Adrenal gland (tissue), 12 donors: ENCODE results near the gene FAM163B. TPM values are rescaled to one million over a fixed set of nuclear protein-coding genes. Genes with fewer than 3 reads are reported as not detected.
A peak's percentile ranks its signal among the peaks of the same experiment; 100 is the strongest.

Experiments
- DNase-seq, 7 donors: peaks; one replicate each; pipeline ENCODE4 v3.0.0-alpha.2; 2019 to 2020
- H3K27ac ChIP-seq, 5 donors: fragments of 200-600 bp; sonication (generic) in 4 of 5; 1 replicate in 3 of 5; 2 replicates in 2 of 5; pipeline versions ENCODE4 v1.5.1 to v1.8.0; 2016 to 2020; ENCODE audit warnings: mild to moderate bottlenecking in 1 of 5
- H3K27me3 ChIP-seq: fragments of 200-600 bp; 2 replicates; pipeline ENCODE4 v1.8.0; 2021
- H3K36me3 ChIP-seq, 2 donors: fragments of 200-600 bp; replicated peaks in 1 of 2; 1 replicate in 1 of 2; 2 replicates in 1 of 2; pipeline versions ENCODE4 v1.5.1 to v1.8.0; 2018 to 2022
- H3K4me1 ChIP-seq, 2 donors: fragments of 200-600 bp; replicated peaks in 1 of 2; 1 replicate in 1 of 2; 2 replicates in 1 of 2; pipeline versions ENCODE4 v1.5.1 to v1.8.0; 2018 to 2021
- H3K4me3 ChIP-seq, 4 donors: fragments of 200-600 bp; sonication (generic) in 3 of 4; one replicate each; pipeline ENCODE4 v1.5.1; 2016 to 2018
- H3K9me3 ChIP-seq, 3 donors: fragments of 200-600 bp; sonication (generic) in 1 of 3; replicated peaks in 1 of 3; 1 replicate in 2 of 3; 2 replicates in 1 of 3; pipeline versions ENCODE4 v1.5.1 to v1.8.0; 2016 to 2021
- POLR2A ChIP-seq, 2 donors: fragments of 450-650 bp; IDR thresholded peaks; one replicate each; pipeline ENCODE4 v1.6.1; 2017; ENCODE audit warnings: antibody characterized with exemption in 2 of 2, mild to moderate bottlenecking in 2 of 2, moderate library complexity in 1 of 2
- WGBS, 4 donors: extraction: QIAGEN DNeasy Blood & Tissue Kit in 2 of 4; methylation state at CpG; one replicate each; pipeline versions ENCODE4 v1.1.5 to v1.1.7; 2013 to 2017; 5-methylcytosine and 5-hydroxymethylcytosine counted together
- intact Hi-C, 2 donors: fragments of 100-400 bp; cut with DNase I; formaldehyde crosslinking; loops; one replicate each; pipeline versions ENCODE4 v1.14.1 to v1.15.0; 2022 to 2023
- polyA plus RNA-seq, 3 donors: library from polyadenylated mRNA; stranded (reverse); fragments of 200-250 nt in 2 of 3; fragments of 350-450 nt in 1 of 3; fragmentation: Illumina TruSeq in 1 of 3; extraction: RNeasy Lipid Tissue Mini Kit (QIAGEN cat#74804) in 1 of 3; gene quantifications; one replicate each; pipeline ENCODE4 v1.2.3, GENCODE V29; 2013 to 2014
- total RNA-seq, 9 donors: library from RNA; depleted of rRNA in 4 of 9; stranded (reverse); fragments of >200 nt in 4 of 9; fragments of 120-200 nt in 1 of 9; fragmentation: NEBNext Ultra II Directional in 1 of 9; extraction: Animal tissue kit (Norgen Biotek cat#: 25700) in 1 of 9; gene quantifications; one replicate each; pipeline versions ENCODE4 v1.1.0 to v1.2.4, GENCODE V29; 2013 to 2023
- TF ChIP-seq, protein P1 (sequence below), 6 experiments: fragments of 450-650 bp in 4 of 6; fragments of 200-600 bp in 2 of 6; sonication (generic) in 1 of 6; IDR thresholded peaks; 1 replicate in 5 of 6; 2 replicates in 1 of 6; pipeline versions ENCODE4 v1.5.1 to v1.8.0; 2016 to 2021; ENCODE audit warnings: antibody characterized with exemption in 6 of 6, mild to moderate bottlenecking in 2 of 6, moderate library complexity in 1 of 6
- donor health status: healthy with polysubstance abuse.
- donor health status: Bipolar disorder and iron deficiency.
- donor health status: DM: yes; HTN: yes; CAD: no.
- donor health status: DM: no; HTN: no; CAD: no.
- donor health status: DM: no; HTN: no; CAD: no.
- donor health status: DM: yes; HTN: yes; CAD: no.

Gene FAM163B
- total and polyA plus RNA-seq, 12 donors = 0.72 to 14.3 (median 2.5) TPM

DNA sequence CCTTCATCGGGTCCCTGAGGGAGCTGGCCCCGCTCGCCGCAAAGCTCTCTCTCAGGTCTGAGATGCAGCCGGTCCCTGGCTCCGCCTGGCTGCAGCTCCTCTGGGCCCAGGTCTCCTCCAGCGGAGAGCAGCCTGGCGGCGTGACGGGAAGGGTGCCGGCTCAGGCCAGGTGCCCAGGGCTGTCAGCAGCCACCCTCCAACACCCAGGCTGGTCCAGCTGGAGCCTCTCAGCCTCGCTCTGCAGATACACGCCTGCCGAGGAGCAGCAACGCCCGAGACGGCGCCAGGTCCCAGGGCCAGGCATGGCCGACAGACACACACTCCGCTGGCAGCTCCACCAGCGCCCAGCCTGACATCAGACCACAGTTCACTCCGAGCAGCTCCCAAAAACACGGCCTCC lies 25.6 kb downstream of the FAM163B start:
- Histone ChIP-seq H3K9me3 (no peaks in the 10 kb centered on the region), H3K27ac (peak overlapping the region in 2 of 5 donors; percentile 26 to 84), H3K4me1 (no peaks in the 10 kb centered on the region), H3K4me3 (no peak overlapping the region), H3K27me3 (peaks cover 17% of the 10 kb centered on the region), H3K36me3 (no peaks in the 10 kb centered on the region)
- TF ChIP-seq, protein P1, sequence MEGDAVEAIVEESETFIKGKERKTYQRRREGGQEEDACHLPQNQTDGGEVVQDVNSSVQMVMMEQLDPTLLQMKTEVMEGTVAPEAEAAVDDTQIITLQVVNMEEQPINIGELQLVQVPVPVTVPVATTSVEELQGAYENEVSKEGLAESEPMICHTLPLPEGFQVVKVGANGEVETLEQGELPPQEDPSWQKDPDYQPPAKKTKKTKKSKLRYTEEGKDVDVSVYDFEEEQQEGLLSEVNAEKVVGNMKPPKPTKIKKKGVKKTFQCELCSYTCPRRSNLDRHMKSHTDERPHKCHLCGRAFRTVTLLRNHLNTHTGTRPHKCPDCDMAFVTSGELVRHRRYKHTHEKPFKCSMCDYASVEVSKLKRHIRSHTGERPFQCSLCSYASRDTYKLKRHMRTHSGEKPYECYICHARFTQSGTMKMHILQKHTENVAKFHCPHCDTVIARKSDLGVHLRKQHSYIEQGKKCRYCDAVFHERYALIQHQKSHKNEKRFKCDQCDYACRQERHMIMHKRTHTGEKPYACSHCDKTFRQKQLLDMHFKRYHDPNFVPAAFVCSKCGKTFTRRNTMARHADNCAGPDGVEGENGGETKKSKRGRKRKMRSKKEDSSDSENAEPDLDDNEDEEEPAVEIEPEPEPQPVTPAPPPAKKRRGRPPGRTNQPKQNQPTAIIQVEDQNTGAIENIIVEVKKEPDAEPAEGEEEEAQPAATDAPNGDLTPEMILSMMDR (IDR thresholded peaks at IDR 0.05) = no peak
- TF ChIP-seq POLR2A (IDR thresholded peaks at IDR 0.05) = no peak
- no peak for DNase-seq
- intact Hi-C loops = no loop called here
- 79 to 91% (median 87%) methylated on average over 14 to 23 of the region's 23 CpGs for WGBS, 4 donors

- Histone ChIP-seq H3K4me1 (no peaks in the 10 kb centered on the region), H3K4me3 (no peak overlapping the region), H3K27me3 (peaks cover 17% of the 10 kb centered on the region), H3K27ac (peak overlapping the region in 2 of 5 donors; percentile 62 to 84), H3K36me3 (no peaks in the 10 kb centered on the region), H3K9me3 (no peaks in the 10 kb centered on the region)
- WGBS, 4 donors = 87 to 89% (median 88%) methylated on average over 3 of the region's 3 CpGs; no CpG with 5 or more reads in 1 of the 4 donors
- TF ChIP-seq, protein P1 (IDR thresholded peaks at IDR 0.05) = no peak
- no peak for TF ChIP-seq POLR2A (IDR thresholded peaks at IDR 0.05)
- no peak for DNase-seq
- intact Hi-C loops = no loop called here
Measured at GRCh38 chr9:133583111-133583510, 26.1 kb downstream of the FAM163B start.

DNA sequence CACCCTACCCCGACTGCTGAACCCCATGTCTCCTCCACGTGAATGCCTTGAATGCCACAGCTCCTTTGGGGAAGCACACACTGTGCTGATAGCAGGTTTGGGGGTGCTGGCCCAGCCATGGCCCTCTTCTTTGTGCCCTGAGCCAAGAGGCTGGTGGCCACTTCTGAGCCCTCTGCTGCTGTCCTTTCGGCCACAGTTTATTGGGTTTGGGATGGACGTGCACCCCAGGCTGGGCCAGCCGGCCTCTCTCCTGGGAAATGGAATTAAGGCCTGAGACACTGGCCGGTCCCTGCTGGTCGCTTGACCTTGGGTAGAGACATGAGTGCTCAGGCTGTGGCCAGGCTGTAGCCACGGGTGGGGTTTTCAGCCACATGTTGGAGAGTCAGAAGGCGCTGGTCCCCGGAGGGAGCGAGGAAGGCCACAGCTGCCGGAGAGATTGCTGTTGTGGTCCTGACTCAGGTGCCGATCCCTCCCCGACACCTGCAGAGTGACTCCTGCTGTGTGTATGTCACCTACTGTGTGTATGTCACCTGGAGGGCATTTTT lies 26.6 kb downstream of the FAM163B start:
- DNase-seq = no peak
- no peak for TF ChIP-seq POLR2A (IDR thresholded peaks at IDR 0.05)
- TF ChIP-seq, protein P1 (IDR thresholded peaks at IDR 0.05) = no peak
- Histone ChIP-seq H3K4me1 (no peaks in the 10 kb centered on the region), H3K27me3 (peaks cover 17% of the 10 kb centered on the region), H3K36me3 (no peaks in the 10 kb centered on the region), H3K4me3 (no peak overlapping the region), H3K9me3 (no peaks in the 10 kb centered on the region), H3K27ac (peak overlapping the region in 3 of 5 donors; percentile 39 to 84 (median 62))
- intact Hi-C loops = no loop called here
- 88 to 95% (median 90%) methylated on average over 11 to 14 of the region's 14 CpGs for WGBS, 4 donors

- TF ChIP-seq, protein P1 (IDR thresholded peaks at IDR 0.05) = no peak
- no peak for TF ChIP-seq POLR2A (IDR thresholded peaks at IDR 0.05)
- no peaks in the 10 kb centered on the region for H3K4me1 ChIP-seq
- intact Hi-C loops = no loop called here
- peaks cover 16% of the 10 kb centered on the region for H3K27me3 ChIP-seq
- no peaks in the 10 kb centered on the region for H3K9me3 ChIP-seq
- no peak overlapping the region for H3K4me3 ChIP-seq
- peak overlapping the region in 3 of 5 donors; percentile 39 to 84 (median 62) for H3K27ac ChIP-seq
- no peaks in the 10 kb centered on the region for H3K36me3 ChIP-seq
- 61 to 73% (median 67%) methylated on average over 17 to 19 of the region's 19 CpGs for WGBS, 4 donors
- DNase-seq = peak in 5 of 7 donors; percentile 43 to 82 (median 61)
Measured at GRCh38 chr9:133581513-133582343, 27.5 kb downstream of the FAM163B start.
